Fibroblast of gingiva (primary cell): ENCODE measurements around the gene GABBR2.

Experiments used
- DNase-seq: peaks from one replicate; pipeline ENCODE4 v3.0.0-alpha.2; 2011; ENCODE audit warnings: low read depth

Gene GABBR2

GRCh38 chr9:98708933-98709911 lies at the start of gene GABBR2:
Gene GABBR2, minus strand, starts transcription at chr9:98708935. Its CDS starts 198 bp downstream, at chr9:98708737.
- DNase-seq = no peak

GRCh38 chr9:98755006-98755618 lies 46.4 kb upstream of the GABBR2 start:
- DNase-seq = no peak

- no peak for DNase-seq
Observed at GRCh38 chr9:98751210-98751609, 42.5 kb upstream of the GABBR2 start.

- no peak for DNase-seq
Observed at GRCh38 chr9:98750364-98751060, 41.8 kb upstream of the GABBR2 start.

GRCh38 chr9:98747476-98747875 lies 38.7 kb upstream of the GABBR2 start:
- no peak for DNase-seq

- DNase-seq = no peak
Observed at GRCh38 chr9:98745470-98745869, 36.7 kb upstream of the GABBR2 start.

- DNase-seq = no peak
Observed at GRCh38 chr9:98743818-98744611, 35.3 kb upstream of the GABBR2 start.

- no peak for DNase-seq
Observed at GRCh38 chr9:98743329-98743728, 34.6 kb upstream of the GABBR2 start.

GRCh38 chr9:98742325-98743280 lies 33.9 kb upstream of the GABBR2 start:
- no peak for DNase-seq

GRCh38 chr9:98740226-98740881 lies 31.6 kb upstream of the GABBR2 start:
- no peak for DNase-seq

- DNase-seq = no peak
Observed at GRCh38 chr9:98738741-98739140, 30.0 kb upstream of the GABBR2 start.

- DNase-seq = no peak
Observed at GRCh38 chr9:98736226-98736625, 27.5 kb upstream of the GABBR2 start.

- DNase-seq = no peak
Observed at GRCh38 chr9:98732801-98733200, 24.1 kb upstream of the GABBR2 start.

GRCh38 chr9:98732091-98732490 lies 23.4 kb upstream of the GABBR2 start:
- no peak for DNase-seq

GRCh38 chr9:98730871-98731270 lies 22.1 kb upstream of the GABBR2 start:
- DNase-seq = no peak

GRCh38 chr9:98728500-98728899 lies 19.8 kb upstream of the GABBR2 start:
- no peak for DNase-seq

GRCh38 chr9:98727428-98727827 lies 18.7 kb upstream of the GABBR2 start:
- DNase-seq = no peak

GRCh38 chr9:98726735-98727134 lies 18.0 kb upstream of the GABBR2 start:
- peak; percentile 31 for DNase-seq

GRCh38 chr9:98724810-98725530 lies 16.2 kb upstream of the GABBR2 start:
- no peak for DNase-seq
